Measurements from ENCODE around the gene SLC38A10. TPM values are rescaled to one million over a fixed set of nuclear protein-coding genes. Genes with fewer than 3 reads are reported as not detected.

Gene SLC38A10
- total and polyA plus RNA-seq, 2 of the 13 experiments (the other 11 are each of a cell fraction or from before 2014, with no cell fraction given), result 23.4 to 55.8 TPM

DNA sequence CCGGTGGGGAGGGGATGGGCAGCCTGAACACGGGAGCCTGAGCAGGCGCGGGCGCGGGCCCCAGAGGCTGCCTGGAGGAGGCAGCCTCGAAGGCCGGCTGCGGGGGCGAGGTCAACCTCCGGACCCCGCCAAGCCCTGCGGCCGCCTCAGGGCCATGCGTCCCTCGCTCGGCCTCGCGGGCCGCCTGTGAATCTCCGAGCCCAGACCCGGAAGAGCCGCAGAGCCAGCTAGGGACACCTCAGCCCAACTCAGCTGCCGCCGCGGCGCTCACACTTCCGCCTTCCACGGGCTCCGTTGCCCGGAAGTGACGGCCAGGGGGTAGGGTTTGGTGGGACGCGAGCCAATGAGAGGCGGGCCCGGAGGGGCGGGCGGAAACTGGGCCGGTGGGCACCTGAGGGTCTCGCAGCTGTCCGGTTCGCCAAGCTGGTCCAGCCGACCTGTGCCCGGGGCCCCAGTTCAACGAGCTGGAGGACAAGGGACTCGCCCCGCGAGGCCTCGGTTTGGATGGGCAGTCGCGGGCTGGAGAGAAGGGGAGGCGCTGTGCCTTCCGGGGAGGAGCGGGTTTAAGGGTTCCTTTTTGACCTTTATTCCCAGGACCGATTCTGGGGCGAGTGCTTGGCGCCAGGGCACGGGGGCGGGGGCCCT, at the start of gene SLC38A10 (continued):
- TF ChIP-seq THYN1 (CRISPR knock-in tag; IDR thresholded peaks at IDR 0.05; ENCODE audit: borderline replicate concordance, low read depth), result peak; percentile 93; the same call in 1 of the 2 replicates
- TF ChIP-seq SNRNP70 (IDR thresholded peaks at IDR 0.05; ENCODE audit: low read depth, low read length), result no peak
- TF ChIP-seq ZNF296 (CRISPR knock-in tag; conservative IDR thresholded peaks at IDR 0.05), result peak; percentile 28; the same call in 1 of the 2 replicates
- no peak for TF ChIP-seq KDM1A (CRISPR knock-in tag; IDR thresholded peaks at IDR 0.05)
- 0 out of 2 replicates have a peak, but pooled peaks have one; percentile 7 for TF ChIP-seq REXO4 (CRISPR knock-in tag; IDR thresholded peaks at IDR 0.05; ENCODE audit: borderline replicate concordance)
- no peak for TF ChIP-seq ZNF431 (CRISPR knock-in tag; IDR thresholded peaks at IDR 0.05; ENCODE audit: borderline replicate concordance, low read depth)
- no peak; the same call in 1 of the 2 replicates for TF ChIP-seq ZNF614 (CRISPR knock-in tag; IDR thresholded peaks at IDR 0.05; ENCODE audit: borderline replicate concordance)
- TF ChIP-seq ZNF772 (CRISPR knock-in tag; IDR thresholded peaks at IDR 0.05), result no peak; the same call in 1 of the 2 replicates
- no peak; the same call in 1 of the 2 replicates for TF ChIP-seq ZNF205 (CRISPR knock-in tag; IDR thresholded peaks at IDR 0.05)
- TF ChIP-seq AKAP8 (CRISPR knock-in tag; IDR thresholded peaks at IDR 0.05), result no peak
- TF ChIP-seq ZNF839 (CRISPR knock-in tag; IDR thresholded peaks at IDR 0.05; ENCODE audit: borderline replicate concordance), result 0 out of 2 replicates have a peak, but pooled peaks have one; percentile 49
- TF ChIP-seq ZNF446 (CRISPR knock-in tag; IDR thresholded peaks at IDR 0.05), result peak; percentile 57; the same call in 1 of the 2 replicates
- TF ChIP-seq, protein P1, sequence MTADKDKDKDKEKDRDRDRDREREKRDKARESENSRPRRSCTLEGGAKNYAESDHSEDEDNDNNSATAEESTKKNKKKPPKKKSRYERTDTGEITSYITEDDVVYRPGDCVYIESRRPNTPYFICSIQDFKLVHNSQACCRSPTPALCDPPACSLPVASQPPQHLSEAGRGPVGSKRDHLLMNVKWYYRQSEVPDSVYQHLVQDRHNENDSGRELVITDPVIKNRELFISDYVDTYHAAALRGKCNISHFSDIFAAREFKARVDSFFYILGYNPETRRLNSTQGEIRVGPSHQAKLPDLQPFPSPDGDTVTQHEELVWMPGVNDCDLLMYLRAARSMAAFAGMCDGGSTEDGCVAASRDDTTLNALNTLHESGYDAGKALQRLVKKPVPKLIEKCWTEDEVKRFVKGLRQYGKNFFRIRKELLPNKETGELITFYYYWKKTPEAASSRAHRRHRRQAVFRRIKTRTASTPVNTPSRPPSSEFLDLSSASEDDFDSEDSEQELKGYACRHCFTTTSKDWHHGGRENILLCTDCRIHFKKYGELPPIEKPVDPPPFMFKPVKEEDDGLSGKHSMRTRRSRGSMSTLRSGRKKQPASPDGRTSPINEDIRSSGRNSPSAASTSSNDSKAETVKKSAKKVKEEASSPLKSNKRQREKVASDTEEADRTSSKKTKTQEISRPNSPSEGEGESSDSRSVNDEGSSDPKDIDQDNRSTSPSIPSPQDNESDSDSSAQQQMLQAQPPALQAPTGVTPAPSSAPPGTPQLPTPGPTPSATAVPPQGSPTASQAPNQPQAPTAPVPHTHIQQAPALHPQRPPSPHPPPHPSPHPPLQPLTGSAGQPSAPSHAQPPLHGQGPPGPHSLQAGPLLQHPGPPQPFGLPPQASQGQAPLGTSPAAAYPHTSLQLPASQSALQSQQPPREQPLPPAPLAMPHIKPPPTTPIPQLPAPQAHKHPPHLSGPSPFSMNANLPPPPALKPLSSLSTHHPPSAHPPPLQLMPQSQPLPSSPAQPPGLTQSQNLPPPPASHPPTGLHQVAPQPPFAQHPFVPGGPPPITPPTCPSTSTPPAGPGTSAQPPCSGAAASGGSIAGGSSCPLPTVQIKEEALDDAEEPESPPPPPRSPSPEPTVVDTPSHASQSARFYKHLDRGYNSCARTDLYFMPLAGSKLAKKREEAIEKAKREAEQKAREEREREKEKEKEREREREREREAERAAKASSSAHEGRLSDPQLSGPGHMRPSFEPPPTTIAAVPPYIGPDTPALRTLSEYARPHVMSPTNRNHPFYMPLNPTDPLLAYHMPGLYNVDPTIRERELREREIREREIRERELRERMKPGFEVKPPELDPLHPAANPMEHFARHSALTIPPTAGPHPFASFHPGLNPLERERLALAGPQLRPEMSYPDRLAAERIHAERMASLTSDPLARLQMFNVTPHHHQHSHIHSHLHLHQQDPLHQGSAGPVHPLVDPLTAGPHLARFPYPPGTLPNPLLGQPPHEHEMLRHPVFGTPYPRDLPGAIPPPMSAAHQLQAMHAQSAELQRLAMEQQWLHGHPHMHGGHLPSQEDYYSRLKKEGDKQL (CRISPR knock-in tag; IDR thresholded peaks at IDR 0.05; ENCODE audit: low read depth), result no peak
- TF ChIP-seq, protein P2, sequence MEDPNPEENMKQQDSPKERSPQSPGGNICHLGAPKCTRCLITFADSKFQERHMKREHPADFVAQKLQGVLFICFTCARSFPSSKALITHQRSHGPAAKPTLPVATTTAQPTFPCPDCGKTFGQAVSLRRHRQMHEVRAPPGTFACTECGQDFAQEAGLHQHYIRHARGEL (CRISPR knock-in tag; IDR thresholded peaks at IDR 0.05), result peak; percentile 83; the same call in 1 of the 2 replicates
- TF ChIP-seq ZNF510 (CRISPR knock-in tag; IDR thresholded peaks at IDR 0.05; ENCODE audit: low read depth), result no peak; the same call in 1 of the 2 replicates
- TF ChIP-seq CENPT (CRISPR knock-in tag; IDR thresholded peaks at IDR 0.05; ENCODE audit: low read depth), result peak; percentile 32; the same call in 1 of the 2 replicates
- no peak; the same call in 1 of the 2 replicates for TF ChIP-seq GZF1 (CRISPR knock-in tag; IDR thresholded peaks at IDR 0.05)
- peak; percentile 69; the same call in 1 of the 2 replicates for TF ChIP-seq ZNF552 (CRISPR knock-in tag; IDR thresholded peaks at IDR 0.05; ENCODE audit: borderline replicate concordance)
- TF ChIP-seq, protein P3, sequence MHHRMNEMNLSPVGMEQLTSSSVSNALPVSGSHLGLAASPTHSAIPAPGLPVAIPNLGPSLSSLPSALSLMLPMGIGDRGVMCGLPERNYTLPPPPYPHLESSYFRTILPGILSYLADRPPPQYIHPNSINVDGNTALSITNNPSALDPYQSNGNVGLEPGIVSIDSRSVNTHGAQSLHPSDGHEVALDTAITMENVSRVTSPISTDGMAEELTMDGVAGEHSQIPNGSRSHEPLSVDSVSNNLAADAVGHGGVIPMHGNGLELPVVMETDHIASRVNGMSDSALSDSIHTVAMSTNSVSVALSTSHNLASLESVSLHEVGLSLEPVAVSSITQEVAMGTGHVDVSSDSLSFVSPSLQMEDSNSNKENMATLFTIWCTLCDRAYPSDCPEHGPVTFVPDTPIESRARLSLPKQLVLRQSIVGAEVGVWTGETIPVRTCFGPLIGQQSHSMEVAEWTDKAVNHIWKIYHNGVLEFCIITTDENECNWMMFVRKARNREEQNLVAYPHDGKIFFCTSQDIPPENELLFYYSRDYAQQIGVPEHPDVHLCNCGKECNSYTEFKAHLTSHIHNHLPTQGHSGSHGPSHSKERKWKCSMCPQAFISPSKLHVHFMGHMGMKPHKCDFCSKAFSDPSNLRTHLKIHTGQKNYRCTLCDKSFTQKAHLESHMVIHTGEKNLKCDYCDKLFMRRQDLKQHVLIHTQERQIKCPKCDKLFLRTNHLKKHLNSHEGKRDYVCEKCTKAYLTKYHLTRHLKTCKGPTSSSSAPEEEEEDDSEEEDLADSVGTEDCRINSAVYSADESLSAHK (CRISPR knock-in tag; IDR thresholded peaks at IDR 0.05; ENCODE audit: borderline replicate concordance), result peak; percentile 79; the same call in 1 of the 2 replicates
- TF ChIP-seq MEIS1 (CRISPR knock-in tag; IDR thresholded peaks at IDR 0.05; ENCODE audit: borderline replicate concordance), result peak; percentile 58; the same call in 1 of the 2 replicates
- no peak for TF ChIP-seq ZNF101 (CRISPR knock-in tag; IDR thresholded peaks at IDR 0.05; ENCODE audit: borderline replicate concordance, low read depth)

Data from HepG2 (cell line).